Activated gamma-delta T cell treated with anti-CD3 and anti-CD28 coated beads, Interleukin-2, amount 50 U/mL, for 16 hours (primary cell): ENCODE measurements around the gene SEC23B.
"Not testable (repeated sequence)": the region's sequence is repeated elsewhere in the genome, so short reads cannot be mapped to it uniquely, and the experiment has no call there.

Experiments used
- DNase-seq: peaks from one replicate; pipeline ENCODE4 v3.0.0-alpha.2; 2020; ENCODE audit warnings: low read depth

Gene SEC23B

GRCh38 chr20:18507218-18508191 is at the start of gene SEC23B:
Gene SEC23B (plus strand): TSS chr20:18507940. CDS start chr20:18510836, 2,896 bp downstream.
- peak; percentile 97 for DNase-seq

- DNase-seq = no peak
Measured at GRCh38 chr20:18465536-18466200, 42.1 kb upstream of the SEC23B start.

- DNase-seq = no peak
Measured at GRCh38 chr20:18466574-18466893, 41.2 kb upstream of the SEC23B start.

- DNase-seq = peak; percentile 83
Measured at GRCh38 chr20:18466894-18467730, 40.6 kb upstream of the SEC23B start, which contains the start of the genes DZANK1 and POLR3F. Gene DZANK1 (minus strand): TSS chr20:18467030. CDS start chr20:18465358, 1,672 bp downstream. Gene POLR3F (plus strand): TSS chr20:18467390. CDS start chr20:18467507, 117 bp downstream.

GRCh38 chr20:18477218-18477617 is 30.5 kb upstream of the SEC23B start:
- no peak for DNase-seq

GRCh38 chr20:18477821-18478220 is 29.9 kb upstream of the SEC23B start:
- DNase-seq = no peak

- no peak for DNase-seq
Measured at GRCh38 chr20:18481596-18481995, 26.1 kb upstream of the SEC23B start.

- DNase-seq = no peak
Measured at GRCh38 chr20:18488301-18488700, 19.4 kb upstream of the SEC23B start.

- no peak for DNase-seq
Measured at GRCh38 chr20:18496042-18496441, 11.7 kb upstream of the SEC23B start.

GRCh38 chr20:18496740-18497592 is 10.8 kb upstream of the SEC23B start, which contains the start of gene RBBP9:
Gene RBBP9 (minus strand): TSS chr20:18497225. CDS start chr20:18497167, 58 bp downstream.
- peak; percentile 51 for DNase-seq

GRCh38 chr20:18497603-18498002 is 10.1 kb upstream of the SEC23B start:
- DNase-seq = no peak

- DNase-seq = not testable (repeated sequence)
Measured at GRCh38 chr20:18501672-18502071, 6.1 kb upstream of the SEC23B start.

- no peak for DNase-seq
Measured at GRCh38 chr20:18504479-18505060, 3.2 kb upstream of the SEC23B start.

GRCh38 chr20:18506744-18507143 is 996 bp upstream of the SEC23B start:
- DNase-seq = no peak

GRCh38 chr20:18511571-18511970 is 3.8 kb downstream of the SEC23B start:
- DNase-seq = no peak

GRCh38 chr20:18513208-18513607 is 5.5 kb downstream of the SEC23B start:
- DNase-seq = no peak

- DNase-seq = no peak
Measured at GRCh38 chr20:18514127-18514526, 6.4 kb downstream of the SEC23B start.

GRCh38 chr20:18515973-18516372 is 8.2 kb downstream of the SEC23B start:
- DNase-seq = no peak

- not testable (repeated sequence) for DNase-seq
Measured at GRCh38 chr20:18522066-18522465, 14.3 kb downstream of the SEC23B start.

- DNase-seq = no peak
Measured at GRCh38 chr20:18523066-18523465, 15.3 kb downstream of the SEC23B start.

- no peak for DNase-seq
Measured at GRCh38 chr20:18524646-18525045, 16.9 kb downstream of the SEC23B start.
